Measurements from ENCODE around the gene MINK1.
A peak's percentile ranks its signal among the peaks of the same experiment; 100 is the strongest.
"Not testable (repeated sequence)": the region's sequence is repeated elsewhere in the genome, so short reads cannot be mapped to it uniquely, and the experiment has no call there.

Gene MINK1

GRCh38 chr17:4860651-4861050 is 27.5 kb downstream of the MINK1 start:
- Mint-ChIP-seq H3K36me3 (peaks cover 11 to 28% of the 10 kb centered on the region in 2 donors), H3K4me3 (no peak overlapping the region), H3K9me3 (no peaks in the 10 kb centered on the region), H3K4me1 (peaks cover 16% of the 10 kb centered on the region in 2 donors), H3K27ac (no peak overlapping the region), H3K27me3 (no peaks in the 10 kb centered on the region)
- ATAC-seq (replicated peaks) (no peak), DNase-seq (no peak)

DNA sequence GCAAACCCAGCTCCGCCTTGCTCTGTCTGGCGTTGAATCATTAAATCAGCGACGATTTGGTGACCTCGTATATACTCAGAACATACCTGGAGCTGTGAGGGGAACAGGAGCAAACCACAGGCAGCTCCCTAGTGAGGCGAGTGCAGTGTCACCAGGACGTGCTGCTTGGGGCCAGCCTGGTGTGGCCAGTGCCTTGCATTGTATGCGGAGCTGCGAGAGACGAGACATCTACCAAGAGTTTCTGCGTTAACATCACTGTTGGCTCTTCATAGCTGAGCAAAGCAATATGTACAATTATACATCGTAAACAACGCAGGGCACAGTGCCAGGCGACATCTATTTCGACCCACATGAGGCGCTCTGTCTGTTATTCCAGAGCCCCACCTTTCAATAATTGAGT is 27.9 kb downstream of the MINK1 start:
- Mint-ChIP-seq H3K9me3 (no peaks in the 10 kb centered on the region), H3K27ac (no peak overlapping the region), H3K4me3 (no peak overlapping the region), H3K36me3 (peaks cover 11 to 27% of the 10 kb centered on the region in 2 donors), H3K27me3 (no peaks in the 10 kb centered on the region), H3K4me1 (peaks cover 16% of the 10 kb centered on the region in 2 donors)
- DNase-seq (no peak), ATAC-seq (replicated peaks) (no peak)

DNA sequence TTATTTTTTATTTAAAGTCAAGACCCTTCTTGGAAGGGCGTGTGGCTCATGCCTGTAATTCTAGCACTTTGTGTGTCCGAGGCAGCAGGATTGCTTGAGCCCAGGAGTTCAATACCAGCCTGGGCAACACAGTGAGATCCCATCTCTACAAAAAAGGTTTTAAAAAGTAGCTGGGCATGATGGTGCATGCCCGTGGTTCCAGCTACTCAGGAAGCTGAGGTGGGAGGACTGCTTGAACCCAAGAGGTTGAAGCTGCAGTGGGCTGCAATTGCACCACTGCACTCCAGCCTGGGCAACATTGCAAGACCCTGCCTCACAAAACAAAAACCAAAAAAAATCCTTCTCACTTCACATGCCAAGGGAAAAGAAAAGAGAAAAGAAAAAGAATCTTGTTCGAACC is 29.6 kb downstream of the MINK1 start:
- H3K27ac Mint-ChIP-seq = no peak overlapping the region
- H3K4me1 Mint-ChIP-seq = peaks cover 8 to 13% of the 10 kb centered on the region in 2 donors
- H3K9me3 Mint-ChIP-seq = no peaks in the 10 kb centered on the region
- H3K36me3 Mint-ChIP-seq = peaks cover 5 to 12% of the 10 kb centered on the region in 2 donors
- no peaks in the 10 kb centered on the region for H3K27me3 Mint-ChIP-seq
- H3K4me3 Mint-ChIP-seq = no peak overlapping the region
- ATAC-seq (replicated peaks) = no peak
- no peak for DNase-seq

DNA sequence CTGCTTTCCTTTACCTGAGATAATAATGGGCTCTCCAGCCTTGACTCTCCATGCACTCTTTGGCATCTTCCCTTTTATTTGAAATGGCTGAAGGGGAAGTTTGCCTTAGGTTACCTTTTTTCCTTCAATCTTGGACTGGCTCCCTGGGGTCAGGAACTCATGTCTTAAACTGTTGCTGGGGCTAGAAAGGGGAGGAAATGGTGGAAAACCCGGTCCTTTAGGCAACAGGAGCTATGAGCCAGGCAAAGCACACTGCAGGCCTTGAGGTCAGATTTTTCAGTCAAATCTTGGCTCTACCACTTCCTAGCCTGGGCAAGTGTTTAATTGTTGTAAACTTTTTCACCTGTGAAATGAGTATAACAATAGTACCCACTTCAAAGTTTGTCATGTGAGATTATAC is 30.2 kb downstream of the MINK1 start:
- Mint-ChIP-seq H3K9me3 (no peaks in the 10 kb centered on the region), H3K4me3 (no peak overlapping the region), H3K4me1 (peaks cover 5 to 10% of the 10 kb centered on the region in 2 donors), H3K27me3 (no peaks in the 10 kb centered on the region), H3K36me3 (peaks cover 5 to 9% of the 10 kb centered on the region in 2 donors), H3K27ac (no peak overlapping the region)
- DNase-seq (no peak), ATAC-seq (replicated peaks) (no peak)

GRCh38 chr17:4867535-4867934 is 34.4 kb downstream of the MINK1 start:
- H3K27me3 Mint-ChIP-seq; H3K27ac Mint-ChIP-seq; H3K9me3 Mint-ChIP-seq; DNase-seq; H3K36me3 Mint-ChIP-seq; H3K4me3 Mint-ChIP-seq; H3K4me1 Mint-ChIP-seq; ATAC-seq (replicated peaks): not testable (repeated sequence)

DNA sequence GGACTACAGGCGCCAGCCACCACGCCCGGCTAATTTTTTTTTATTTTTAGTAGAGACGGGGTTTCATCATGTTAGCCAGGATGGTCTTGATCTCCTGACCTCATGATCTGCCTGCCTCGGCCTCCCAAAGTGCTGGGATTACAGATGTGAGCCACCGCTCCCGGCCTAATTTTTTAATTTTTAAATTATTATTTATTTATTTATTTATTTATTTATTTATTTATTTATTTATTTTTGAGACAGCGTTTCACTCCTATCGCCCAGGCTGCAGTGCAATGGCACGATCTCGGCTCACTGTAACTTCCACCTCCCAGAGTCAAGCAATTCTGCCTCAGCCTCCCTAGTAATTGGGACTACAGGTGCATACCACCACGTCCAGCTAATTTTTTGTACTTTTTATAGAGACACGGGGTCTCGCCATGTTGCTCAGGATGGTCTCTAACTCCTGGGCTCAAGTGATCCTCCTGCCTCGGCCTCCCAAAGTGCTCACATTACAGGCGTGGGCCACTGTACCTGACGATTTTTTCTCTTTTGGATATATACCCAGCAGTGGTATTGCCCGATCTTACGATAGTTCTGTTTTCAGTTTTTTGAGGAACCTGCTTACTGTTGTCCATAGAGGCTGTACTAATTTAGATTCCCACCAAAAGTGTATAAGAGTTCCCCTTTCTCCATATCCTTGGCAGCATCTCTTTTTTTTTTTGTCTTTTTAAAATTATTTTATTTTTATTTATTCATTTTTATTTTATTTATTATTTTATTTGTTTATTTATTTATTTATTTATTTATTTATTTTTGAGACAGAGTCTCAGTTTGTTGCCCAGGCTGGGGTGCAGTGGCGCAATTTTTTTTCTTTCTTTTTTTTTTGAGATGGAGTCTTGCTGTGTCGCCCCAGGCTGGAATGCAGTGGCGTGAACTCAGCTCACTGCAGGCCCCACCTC is 36.2 kb downstream of the MINK1 start:
- H3K27me3 Mint-ChIP-seq; ATAC-seq (replicated peaks); H3K9me3 Mint-ChIP-seq; H3K4me1 Mint-ChIP-seq; H3K4me3 Mint-ChIP-seq; H3K27ac Mint-ChIP-seq; DNase-seq: not testable (repeated sequence)
- peaks cover 5 to 16% of the 10 kb centered on the region in 2 donors for H3K36me3 Mint-ChIP-seq

DNA sequence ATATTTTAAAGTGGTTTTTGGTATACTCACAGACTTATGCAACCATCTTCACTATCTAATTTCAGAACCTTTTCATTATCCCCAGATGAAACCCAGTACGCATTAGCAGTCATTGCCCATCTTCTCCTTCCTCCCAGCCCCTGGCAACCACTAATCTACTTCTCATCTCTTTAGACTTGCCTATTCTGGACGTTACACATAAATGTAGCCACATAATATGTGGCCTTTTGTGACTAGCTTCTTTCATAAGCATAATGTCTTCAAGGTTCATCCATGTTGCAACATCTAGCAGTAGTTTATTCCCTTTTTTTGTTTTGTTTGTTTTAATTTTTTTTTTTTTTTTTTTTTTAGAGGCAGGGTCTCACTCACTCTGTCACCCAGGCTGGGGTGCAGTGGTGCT is 37.7 kb downstream of the MINK1 start:
- Mint-ChIP-seq H3K27ac (no peak overlapping the region), H3K4me3 (no peak overlapping the region), H3K9me3 (no peaks in the 10 kb centered on the region), H3K4me1 (peaks cover 2 to 6% of the 10 kb centered on the region in 2 donors), H3K36me3 (peaks cover 8 to 18% of the 10 kb centered on the region in 2 donors), H3K27me3 (no peaks in the 10 kb centered on the region)
- no peak for DNase-seq
- no peak for ATAC-seq (replicated peaks)

DNA sequence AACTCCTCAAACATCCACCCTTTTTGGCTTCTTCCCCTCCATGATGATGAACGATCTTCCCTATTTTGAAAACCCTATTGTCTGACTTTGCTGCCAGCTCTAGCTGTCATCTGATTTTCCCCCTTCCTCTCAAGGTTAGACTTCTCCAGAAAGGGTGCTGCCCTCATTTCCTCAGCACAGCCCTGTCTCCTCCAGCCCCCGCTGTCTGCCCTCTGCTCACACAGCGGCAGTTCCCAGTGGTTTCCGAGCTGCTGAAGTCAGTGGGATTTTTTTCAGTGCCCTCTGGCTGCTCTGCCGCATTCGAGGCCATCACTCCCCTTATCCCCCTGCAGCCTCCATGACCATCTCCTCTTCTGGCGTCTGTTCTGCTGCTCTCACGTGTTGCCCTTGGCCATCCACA is 39.6 kb downstream of the MINK1 start:
- Mint-ChIP-seq H3K27me3 (no peaks in the 10 kb centered on the region), H3K4me1 (peaks cover 2 to 6% of the 10 kb centered on the region in 2 donors), H3K27ac (no peak overlapping the region)

GRCh38 chr17:4877089-4877488 is 43.9 kb downstream of the MINK1 start:
- H3K27ac Mint-ChIP-seq = no peak overlapping the region
- DNase-seq (no peak), ATAC-seq (replicated peaks) (no peak)
- H3K4me1 Mint-ChIP-seq = peaks cover 5 to 18% of the 10 kb centered on the region in 2 donors
- H3K4me3 Mint-ChIP-seq = no peak overlapping the region
- H3K36me3 Mint-ChIP-seq = peaks cover 35 to 39% of the 10 kb centered on the region in 2 donors
- H3K9me3 Mint-ChIP-seq = no peaks in the 10 kb centered on the region
- H3K27me3 Mint-ChIP-seq = no peaks in the 10 kb centered on the region

More for the DNA sequence above, 39.6 kb downstream of the MINK1 start:
- Mint-ChIP-seq H3K36me3 (peaks cover 12 to 18% of the 10 kb centered on the region in 2 donors), H3K4me3 (no peak overlapping the region), H3K9me3 (no peaks in the 10 kb centered on the region)
- ATAC-seq (replicated peaks) (no peak), DNase-seq (no peak)

- Mint-ChIP-seq H3K36me3 (peaks cover 28 to 38% of the 10 kb centered on the region in 2 donors), H3K27ac (no peak overlapping the region), H3K9me3 (no peaks in the 10 kb centered on the region)
Observed at GRCh38 chr17:4879601-4880000, 46.5 kb downstream of the MINK1 start.

GRCh38 chr17:4880857-4881256 is 47.7 kb downstream of the MINK1 start:
- Mint-ChIP-seq H3K4me1 (peaks cover 3 to 13% of the 10 kb centered on the region in 2 donors), H3K27ac (no peak overlapping the region), H3K9me3 (no peaks in the 10 kb centered on the region), H3K4me3 (no peak overlapping the region), H3K36me3 (peaks cover 37 to 50% of the 10 kb centered on the region in 2 donors), H3K27me3 (no peaks in the 10 kb centered on the region)
- ATAC-seq (replicated peaks) (no peak), DNase-seq (no peak)

More at GRCh38 chr17:4879601-4880000, 46.5 kb downstream of the MINK1 start:
- ATAC-seq (replicated peaks) (no peak), DNase-seq (no peak)
- H3K4me3 Mint-ChIP-seq = no peak overlapping the region
- peaks cover 3 to 13% of the 10 kb centered on the region in 2 donors for H3K4me1 Mint-ChIP-seq
- H3K27me3 Mint-ChIP-seq = no peaks in the 10 kb centered on the region

DNA sequence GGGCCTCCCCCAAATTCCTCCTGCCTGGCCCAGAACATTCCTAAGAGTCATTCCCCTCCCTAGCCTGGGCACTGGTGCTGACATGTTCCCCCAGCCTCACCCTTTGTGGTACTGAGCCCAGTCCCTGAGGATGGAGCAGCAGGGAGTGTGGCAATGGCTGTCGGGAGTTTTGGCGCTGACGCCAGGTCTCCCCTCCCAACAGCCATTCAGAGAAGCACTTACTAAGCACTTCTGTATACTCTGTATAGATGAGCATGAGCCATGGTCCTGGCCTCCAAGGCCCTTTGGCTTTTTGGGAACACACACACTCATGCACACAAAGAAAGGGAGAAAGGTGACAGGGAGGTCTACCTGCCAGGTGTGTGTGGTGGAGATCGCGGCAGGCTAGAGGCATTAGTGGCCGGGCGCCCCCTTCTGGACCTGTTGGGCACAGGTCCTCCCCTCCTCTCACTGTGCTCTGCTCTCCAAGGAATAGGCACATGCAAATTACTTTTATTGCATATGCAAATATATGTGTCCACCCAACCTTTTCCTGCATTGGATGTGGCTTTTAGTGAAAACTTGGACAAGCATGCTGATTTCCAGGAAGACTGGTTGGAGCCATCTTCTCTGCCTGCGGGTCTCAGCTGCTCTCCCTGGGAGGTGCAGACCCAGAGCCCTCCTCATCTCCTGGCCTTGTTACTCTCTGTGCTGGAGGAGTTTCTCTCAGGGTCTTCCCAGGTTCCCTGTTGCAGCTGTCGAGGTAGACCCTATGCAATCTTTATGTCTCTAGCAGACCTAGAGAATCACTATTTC is 48.8 kb downstream of the MINK1 start:
- ATAC-seq (replicated peaks) (peak; percentile 83 to 90), DNase-seq (no peak)
- peaks cover 36 to 61% of the 10 kb centered on the region in 2 donors for H3K36me3 Mint-ChIP-seq
- no peaks in the 10 kb centered on the region for H3K27me3 Mint-ChIP-seq
- peak overlapping the region; percentile 31 for H3K27ac Mint-ChIP-seq
- H3K4me3 Mint-ChIP-seq = no peak overlapping the region
- H3K9me3 Mint-ChIP-seq = no peaks in the 10 kb centered on the region
- peaks cover 3 to 13% of the 10 kb centered on the region in 2 donors for H3K4me1 Mint-ChIP-seq

DNA sequence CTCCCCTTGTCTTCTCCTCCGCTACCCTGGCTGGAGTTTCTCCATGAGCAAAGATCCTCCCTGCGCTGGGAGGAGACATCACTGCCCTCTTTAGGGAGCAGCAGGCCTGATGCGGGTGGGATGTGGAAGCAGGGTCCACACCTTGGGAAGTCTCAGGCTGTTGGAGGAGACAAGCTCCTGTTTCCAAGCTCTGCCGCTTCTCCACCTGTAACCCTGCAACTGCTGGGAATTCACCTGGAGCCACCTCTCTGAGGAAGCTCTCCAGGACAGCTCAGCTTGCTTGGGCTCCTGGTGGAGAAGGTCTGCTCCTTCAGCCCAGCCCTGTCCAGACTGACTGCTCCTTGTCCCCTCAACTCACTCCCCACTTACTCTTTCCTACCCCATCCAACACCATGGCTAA is 51.3 kb downstream of the MINK1 start:
- Mint-ChIP-seq H3K27me3 (no peaks in the 10 kb centered on the region), H3K4me3 (no peak overlapping the region), H3K27ac (no peak overlapping the region), H3K4me1 (peaks cover 5 to 10% of the 10 kb centered on the region in 2 donors), H3K9me3 (no peaks in the 10 kb centered on the region), H3K36me3 (peaks cover 30 to 60% of the 10 kb centered on the region in 2 donors)
- DNase-seq (no peak), ATAC-seq (replicated peaks) (no peak)

DNA sequence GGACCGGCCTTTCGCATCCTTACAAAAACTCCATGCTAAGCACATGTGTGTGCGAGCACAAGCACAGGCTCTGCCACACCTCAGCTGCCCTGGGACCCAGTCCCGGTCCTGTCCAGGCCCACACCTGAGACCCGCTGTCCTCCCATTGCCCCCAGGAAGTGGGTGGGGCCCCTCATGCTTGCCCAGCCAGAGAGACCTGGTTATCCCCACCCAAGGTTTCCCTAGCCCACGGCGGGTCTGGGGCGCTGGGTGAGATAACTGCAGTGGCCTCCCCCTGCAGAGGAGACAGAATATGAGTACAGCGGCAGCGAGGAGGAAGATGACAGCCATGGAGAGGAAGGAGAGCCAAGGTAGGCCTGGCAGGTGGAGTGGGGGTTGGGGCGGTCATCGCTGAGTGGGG is 53.7 kb downstream of the MINK1 start:
- no peak for ATAC-seq (replicated peaks)
- H3K4me3 Mint-ChIP-seq = no peak overlapping the region
- peaks cover 3 to 5% of the 10 kb centered on the region in 2 donors for H3K4me1 Mint-ChIP-seq
- DNase-seq = no peak
- no peak overlapping the region for H3K27ac Mint-ChIP-seq
- H3K27me3 Mint-ChIP-seq = no peaks in the 10 kb centered on the region
- H3K9me3 Mint-ChIP-seq = no peaks in the 10 kb centered on the region
- H3K36me3 Mint-ChIP-seq = peaks cover 38 to 65% of the 10 kb centered on the region in 2 donors

All from stimulated activated naive B cell treated with anti-CD40 and anti-IgM and Interleukin-4, amounts not matched to agents 10 μg/mL and 1 μg/mL and 100 μg/mL, for 72 hours (primary cell).